IPS-15b (cell line): ENCODE measurements around the gene IQGAP1.

Experiments
- H3K27me3 ChIP-seq: one replicate; pipeline ENCODE4 v1.6.1; 2013; ENCODE audit warnings: low read length; ENCODE audit not compliant: control insufficient read depth, insufficient read depth
- H3K36me3 ChIP-seq: one replicate; pipeline ENCODE4 v1.6.1; 2013; ENCODE audit warnings: low read length; ENCODE audit not compliant: control insufficient read depth, insufficient read depth
- H3K4me1 ChIP-seq: one replicate; pipeline ENCODE4 v1.6.1; 2013; ENCODE audit warnings: mild to moderate bottlenecking, low read length; ENCODE audit not compliant: control insufficient read depth, insufficient read depth
- H3K4me3 ChIP-seq: one replicate; pipeline ENCODE4 v1.5.1; 2013; ENCODE audit warnings: low read depth, low read length
- H3K9ac ChIP-seq: one replicate; pipeline ENCODE4 v1.6.1; 2013; ENCODE audit warnings: low read depth, mild to moderate bottlenecking, low read length
- H3K9me3 ChIP-seq: one replicate; pipeline ENCODE4 v1.6.1; 2013; ENCODE audit warnings: mild to moderate bottlenecking, low read length; ENCODE audit not compliant: control insufficient read depth, insufficient read depth

IQGAP1 gene

GRCh38 chr15:90425726-90426346, 37.8 kb downstream of the IQGAP1 start:
- peaks cover 10% of the 10 kb centered on the region for H3K4me1 ChIP-seq
- H3K9ac ChIP-seq, result peak overlapping the region; percentile 16
- no peaks in the 10 kb centered on the region for H3K9me3 ChIP-seq
- H3K36me3 ChIP-seq, result no peaks in the 10 kb centered on the region
- no peaks in the 10 kb centered on the region for H3K27me3 ChIP-seq
- no peak overlapping the region for H3K4me3 ChIP-seq

GRCh38 chr15:90427185-90427584, 39.1 kb downstream of the IQGAP1 start:
- Histone ChIP-seq H3K27me3 (no peaks in the 10 kb centered on the region), H3K4me1 (peaks cover 10% of the 10 kb centered on the region), H3K9me3 (no peaks in the 10 kb centered on the region), H3K36me3 (no peaks in the 10 kb centered on the region), H3K9ac (no peak overlapping the region), H3K4me3 (no peak overlapping the region)

GRCh38 chr15:90432253-90432652, 44.2 kb downstream of the IQGAP1 start:
- no peaks in the 10 kb centered on the region for H3K9me3 ChIP-seq
- H3K4me3 ChIP-seq, result no peak overlapping the region
- H3K36me3 ChIP-seq, result no peaks in the 10 kb centered on the region
- no peaks in the 10 kb centered on the region for H3K27me3 ChIP-seq
- no peaks in the 10 kb centered on the region for H3K4me1 ChIP-seq
- H3K9ac ChIP-seq, result no peak overlapping the region

GRCh38 chr15:90435652-90436337, 47.8 kb downstream of the IQGAP1 start:
- Histone ChIP-seq H3K4me1 (peaks cover 2% of the 10 kb centered on the region), H3K9ac (no peak overlapping the region), H3K27me3 (no peaks in the 10 kb centered on the region), H3K36me3 (no peaks in the 10 kb centered on the region), H3K4me3 (no peak overlapping the region), H3K9me3 (no peaks in the 10 kb centered on the region)

GRCh38 chr15:90436952-90437351, 48.9 kb downstream of the IQGAP1 start:
- Histone ChIP-seq H3K4me1 (peaks cover 2% of the 10 kb centered on the region), H3K27me3 (no peaks in the 10 kb centered on the region), H3K9me3 (no peaks in the 10 kb centered on the region), H3K9ac (no peak overlapping the region), H3K4me3 (no peak overlapping the region), H3K36me3 (peaks cover 4% of the 10 kb centered on the region)

- H3K36me3 ChIP-seq, result peaks cover 6% of the 10 kb centered on the region
- H3K9ac ChIP-seq, result no peak overlapping the region
- no peaks in the 10 kb centered on the region for H3K27me3 ChIP-seq
- H3K4me3 ChIP-seq, result no peak overlapping the region
- H3K4me1 ChIP-seq, result peaks cover 2% of the 10 kb centered on the region
- no peaks in the 10 kb centered on the region for H3K9me3 ChIP-seq
These were observed 49.5 kb downstream of the IQGAP1 start for GRCh38 chr15:90437516-90437915.

- no peak overlapping the region for H3K9ac ChIP-seq
- H3K27me3 ChIP-seq, result no peaks in the 10 kb centered on the region
- peaks cover 6% of the 10 kb centered on the region for H3K36me3 ChIP-seq
- no peak overlapping the region for H3K4me3 ChIP-seq
- no peaks in the 10 kb centered on the region for H3K9me3 ChIP-seq
- peaks cover 2% of the 10 kb centered on the region for H3K4me1 ChIP-seq
These were observed 51.9 kb downstream of the IQGAP1 start for GRCh38 chr15:90439946-90440345.

GRCh38 chr15:90441027-90441426, 53.0 kb downstream of the IQGAP1 start:
- Histone ChIP-seq H3K36me3 (peaks cover 6% of the 10 kb centered on the region), H3K9me3 (no peaks in the 10 kb centered on the region), H3K9ac (no peak overlapping the region), H3K27me3 (no peaks in the 10 kb centered on the region), H3K4me1 (peaks cover 2% of the 10 kb centered on the region), H3K4me3 (no peak overlapping the region)

- Histone ChIP-seq H3K4me1 (peaks cover 2% of the 10 kb centered on the region), H3K4me3 (no peak overlapping the region), H3K36me3 (peaks cover 6% of the 10 kb centered on the region), H3K9me3 (no peaks in the 10 kb centered on the region), H3K9ac (no peak overlapping the region), H3K27me3 (no peaks in the 10 kb centered on the region)
These were observed 54.4 kb downstream of the IQGAP1 start for GRCh38 chr15:90442423-90442822.

- H3K27me3 ChIP-seq, result no peaks in the 10 kb centered on the region
- no peaks in the 10 kb centered on the region for H3K9me3 ChIP-seq
- no peak overlapping the region for H3K9ac ChIP-seq
- peaks cover 16% of the 10 kb centered on the region for H3K36me3 ChIP-seq
- H3K4me1 ChIP-seq, result peaks cover 7% of the 10 kb centered on the region
- H3K4me3 ChIP-seq, result no peak overlapping the region
These were observed 61.2 kb downstream of the IQGAP1 start for GRCh38 chr15:90449206-90449735.

GRCh38 chr15:90451053-90451850, 63.2 kb downstream of the IQGAP1 start:
- Histone ChIP-seq H3K4me1 (peaks cover 7% of the 10 kb centered on the region), H3K36me3 (peaks cover 16% of the 10 kb centered on the region), H3K27me3 (no peaks in the 10 kb centered on the region), H3K9ac (no peak overlapping the region), H3K4me3 (no peak overlapping the region), H3K9me3 (no peaks in the 10 kb centered on the region)
